ENCODE data around the gene HTR3A. TPM values are rescaled to one million over a fixed set of nuclear protein-coding genes. Genes with fewer than 3 reads are reported as not detected.
"Not testable (repeated sequence)": the region's sequence is repeated elsewhere in the genome, so short reads cannot be mapped to it uniquely, and the experiment has no call there.

Gene HTR3A
- total RNA-seq, 1 experiment from 2014 or later = not detected

GRCh38 chr11:113932788-113933187 is 42.1 kb upstream of the HTR3A start:
- H3K27ac Mint-ChIP-seq (ENCODE audit: unreplicated experiment) = no peak overlapping the region
- H3K4me3 Mint-ChIP-seq (ENCODE audit: low read depth, unreplicated experiment) = no peak overlapping the region
- DNase-seq = no peak
- intact Hi-C loops (cut with micrococcal nuclease; ENCODE audit: unreplicated experiment) = no loop called here
- H3K36me3 Mint-ChIP-seq (ENCODE audit: insufficient read depth, unreplicated experiment) = no peaks in the 10 kb centered on the region
- no peaks in the 10 kb centered on the region for H3K9me3 Mint-ChIP-seq (ENCODE audit: low read depth, unreplicated experiment)
- no peaks in the 10 kb centered on the region for H3K4me1 Mint-ChIP-seq (ENCODE audit: low read depth, unreplicated experiment)
- H3K27me3 Mint-ChIP-seq (ENCODE audit: unreplicated experiment) = peaks cover 68% of the 10 kb centered on the region
- TF ChIP-seq CTCF (IDR thresholded peaks at IDR 0.05; ENCODE audit: unreplicated experiment) = no peak
- BruUV-seq (replicated peaks) = no TSS peak
- CTCF ChIA-PET = no interaction called here

GRCh38 chr11:113934193-113934592 is 40.7 kb upstream of the HTR3A start:
- H3K27ac Mint-ChIP-seq (ENCODE audit: unreplicated experiment); H3K9me3 Mint-ChIP-seq (ENCODE audit: low read depth, unreplicated experiment); H3K4me3 Mint-ChIP-seq (ENCODE audit: low read depth, unreplicated experiment); H3K36me3 Mint-ChIP-seq (ENCODE audit: insufficient read depth, unreplicated experiment); DNase-seq; BruUV-seq (replicated peaks); CTCF ChIA-PET; intact Hi-C loops (cut with micrococcal nuclease; ENCODE audit: unreplicated experiment); H3K4me1 Mint-ChIP-seq (ENCODE audit: low read depth, unreplicated experiment): not testable (repeated sequence)
- peaks cover 68% of the 10 kb centered on the region for H3K27me3 Mint-ChIP-seq (ENCODE audit: unreplicated experiment)

GRCh38 chr11:113934761-113935160 is 40.1 kb upstream of the HTR3A start:
- H3K27me3 Mint-ChIP-seq (ENCODE audit: unreplicated experiment) = peaks cover 70% of the 10 kb centered on the region
- CTCF ChIA-PET = no interaction called here
- no peaks in the 10 kb centered on the region for H3K4me1 Mint-ChIP-seq (ENCODE audit: low read depth, unreplicated experiment)
- H3K9me3 Mint-ChIP-seq (ENCODE audit: low read depth, unreplicated experiment) = no peaks in the 10 kb centered on the region
- BruUV-seq (replicated peaks) = no TSS peak
- H3K36me3 Mint-ChIP-seq (ENCODE audit: insufficient read depth, unreplicated experiment) = no peaks in the 10 kb centered on the region
- no peak for DNase-seq
- H3K4me3 Mint-ChIP-seq (ENCODE audit: low read depth, unreplicated experiment) = no peak overlapping the region
- intact Hi-C loops (cut with micrococcal nuclease; ENCODE audit: unreplicated experiment) = no loop called here
- TF ChIP-seq CTCF (IDR thresholded peaks at IDR 0.05; ENCODE audit: unreplicated experiment) = no peak
- no peak overlapping the region for H3K27ac Mint-ChIP-seq (ENCODE audit: unreplicated experiment)

GRCh38 chr11:113935858-113936257 is 39.0 kb upstream of the HTR3A start:
- no peak for DNase-seq
- no TSS peak for BruUV-seq (replicated peaks)
- H3K27me3 Mint-ChIP-seq (ENCODE audit: unreplicated experiment) = peaks cover 81% of the 10 kb centered on the region
- intact Hi-C loops (cut with micrococcal nuclease; ENCODE audit: unreplicated experiment) = no loop called here
- no peak overlapping the region for H3K27ac Mint-ChIP-seq (ENCODE audit: unreplicated experiment)
- no peaks in the 10 kb centered on the region for H3K9me3 Mint-ChIP-seq (ENCODE audit: low read depth, unreplicated experiment)
- TF ChIP-seq CTCF (IDR thresholded peaks at IDR 0.05; ENCODE audit: unreplicated experiment) = no peak
- no peaks in the 10 kb centered on the region for H3K36me3 Mint-ChIP-seq (ENCODE audit: insufficient read depth, unreplicated experiment)
- H3K4me3 Mint-ChIP-seq (ENCODE audit: low read depth, unreplicated experiment) = no peak overlapping the region
- CTCF ChIA-PET = no interaction called here
- H3K4me1 Mint-ChIP-seq (ENCODE audit: low read depth, unreplicated experiment) = no peaks in the 10 kb centered on the region

- no peaks in the 10 kb centered on the region for H3K9me3 Mint-ChIP-seq (ENCODE audit: low read depth, unreplicated experiment)
- no TSS peak for BruUV-seq (replicated peaks)
- intact Hi-C loops (cut with micrococcal nuclease; ENCODE audit: unreplicated experiment) = no loop called here
- H3K4me3 Mint-ChIP-seq (ENCODE audit: low read depth, unreplicated experiment) = no peak overlapping the region
- no peaks in the 10 kb centered on the region for H3K36me3 Mint-ChIP-seq (ENCODE audit: insufficient read depth, unreplicated experiment)
- H3K27ac Mint-ChIP-seq (ENCODE audit: unreplicated experiment) = no peak overlapping the region
- no peak for TF ChIP-seq CTCF (IDR thresholded peaks at IDR 0.05; ENCODE audit: unreplicated experiment)
- no peaks in the 10 kb centered on the region for H3K4me1 Mint-ChIP-seq (ENCODE audit: low read depth, unreplicated experiment)
- no peak for DNase-seq
- H3K27me3 Mint-ChIP-seq (ENCODE audit: unreplicated experiment) = peaks cover 70% of the 10 kb centered on the region
- CTCF ChIA-PET = no interaction called here
Observed at GRCh38 chr11:113937918-113938317, 37.0 kb upstream of the HTR3A start.
